AG10803 (cell line): Measurements from ENCODE around the gene PDIA5.

ENCODE experiments used
- DNase-seq: peaks from one replicate; pipeline ENCODE4 v3.0.0; 2010; ENCODE audit warnings: low read depth
- H3K4me3 ChIP-seq: 2 replicates; pipeline ENCODE4 v1.5.1; 2011; ENCODE audit warnings: mild to moderate bottlenecking, low read length, control low read depth
- CTCF ChIP-seq: conservative IDR thresholded peaks from 2 replicates; pipeline ENCODE4 v1.5.1; 2011; ENCODE audit warnings: mild to moderate bottlenecking, low read length, control low read depth, inconsistent platforms

The PDIA5 gene

GRCh38 chr3:123155471-123156011 lies 88.7 kb downstream of the PDIA5 start:
- no peak overlapping the region for H3K4me3 ChIP-seq
- no peak for DNase-seq
- no peak for TF ChIP-seq CTCF

DNA sequence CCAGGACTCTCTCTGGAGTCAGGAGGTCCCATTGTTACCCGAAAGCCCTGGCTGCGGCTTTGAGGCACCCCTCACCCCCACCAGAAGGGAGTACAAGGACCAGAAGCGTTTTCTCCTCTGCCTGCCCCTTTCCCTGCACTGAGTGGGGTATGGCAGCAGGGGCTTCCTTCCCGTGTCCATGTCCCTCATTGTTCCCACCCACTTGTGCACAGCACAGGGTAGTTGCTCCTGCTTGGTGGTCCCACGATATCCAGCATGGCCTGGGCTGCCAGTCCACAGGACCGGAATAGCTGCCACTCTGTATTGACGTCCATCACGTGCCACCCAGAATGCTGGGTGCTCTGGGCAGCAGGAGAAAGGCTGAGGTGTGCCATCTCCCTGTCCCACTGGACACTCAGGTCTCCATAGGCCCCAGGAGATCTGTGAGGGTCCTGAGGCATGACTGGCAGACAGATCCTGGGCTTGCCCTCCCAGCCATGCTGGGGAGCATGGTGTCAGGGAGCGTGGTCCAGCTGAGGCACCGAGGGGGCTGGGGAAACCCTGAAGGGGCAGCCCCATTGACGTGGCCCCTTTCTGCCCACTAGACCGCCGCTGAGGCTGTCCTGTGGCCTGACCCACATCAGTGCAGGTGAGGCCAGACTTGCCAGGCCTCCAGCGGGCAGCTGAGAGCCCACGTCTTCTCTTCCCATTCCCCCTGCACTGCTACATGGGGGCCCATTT lies 89.6 kb downstream of the PDIA5 start:
- DNase-seq: no peak
- TF ChIP-seq CTCF: no peak
- no peak overlapping the region for H3K4me3 ChIP-seq

DNA sequence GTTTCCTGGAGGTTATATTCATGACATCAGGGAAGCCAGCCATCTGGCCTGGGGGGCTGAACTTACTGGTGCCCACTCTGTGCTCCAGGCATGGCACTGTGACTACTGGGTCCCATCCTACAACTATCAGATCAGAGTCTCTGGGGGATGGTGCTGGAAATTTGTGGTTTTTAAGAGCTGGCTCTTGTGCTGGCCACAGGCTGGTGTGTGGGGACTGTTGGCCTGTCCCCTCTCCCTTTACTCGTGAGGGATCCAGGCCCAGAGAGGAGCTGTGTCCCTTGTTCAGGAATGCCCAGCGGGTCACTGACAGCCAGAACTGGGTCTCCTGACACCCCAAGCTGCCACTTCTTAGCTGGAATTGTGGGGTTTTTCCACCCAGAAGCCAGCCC lies 90.4 kb downstream of the PDIA5 start:
- no peak overlapping the region for H3K4me3 ChIP-seq
- DNase-seq: no peak
- TF ChIP-seq CTCF: no peak

DNA sequence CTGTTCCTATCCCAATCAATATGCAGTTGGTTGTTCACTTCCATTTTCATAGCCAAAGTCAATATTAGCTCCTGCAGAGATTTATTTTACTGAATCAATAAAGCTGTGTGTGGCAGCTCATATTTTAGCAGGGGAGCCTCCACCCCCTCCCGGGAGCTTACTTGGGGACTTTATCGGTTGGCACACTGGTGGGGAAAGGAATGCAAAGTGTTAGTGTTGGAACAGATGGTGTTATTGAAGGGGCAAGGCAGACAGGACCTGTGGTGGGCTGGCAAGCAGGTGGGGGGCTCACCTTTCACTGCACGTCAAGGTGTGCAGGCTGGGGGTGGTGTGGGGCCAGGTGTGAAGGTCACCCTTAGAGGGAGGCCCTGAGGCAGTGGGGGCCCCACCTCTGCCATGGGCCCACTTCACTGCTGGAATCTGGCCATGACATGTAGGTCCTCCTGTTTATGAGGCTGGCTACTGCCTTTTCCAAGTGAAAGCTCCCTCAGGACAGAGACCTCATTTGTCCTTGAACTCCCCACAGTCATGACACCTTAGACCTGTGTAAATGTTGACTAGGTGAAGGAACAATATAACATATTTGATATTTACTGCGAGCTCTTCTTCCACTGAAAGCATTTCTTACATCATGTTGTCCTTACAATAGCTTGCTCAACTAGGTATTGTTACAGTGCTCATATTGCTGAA lies 90.9 kb downstream of the PDIA5 start:
- DNase-seq: no peak
- no peak overlapping the region for H3K4me3 ChIP-seq
- TF ChIP-seq CTCF: no peak

DNA sequence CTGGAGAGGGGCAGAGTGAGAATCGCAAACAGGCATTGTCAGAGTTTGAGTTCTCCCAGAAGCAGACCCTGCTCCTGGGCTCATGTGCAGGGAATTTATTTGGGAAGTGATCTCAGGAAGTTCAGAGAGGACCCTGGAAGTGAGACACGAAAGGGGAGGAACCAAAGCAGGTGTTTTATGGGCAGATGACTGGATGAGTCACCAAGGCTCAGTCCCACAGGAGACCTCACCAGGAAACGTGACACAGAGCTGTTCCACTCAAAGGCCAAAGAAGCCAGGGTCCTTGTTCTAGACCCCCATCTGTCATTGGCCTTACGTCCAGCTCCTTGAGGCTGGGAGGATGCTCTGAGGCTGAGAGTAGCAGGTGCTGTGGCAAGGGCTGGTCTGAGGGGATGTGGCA lies 91.5 kb downstream of the PDIA5 start:
- TF ChIP-seq CTCF: no peak
- no peak for DNase-seq
- no peak overlapping the region for H3K4me3 ChIP-seq

- TF ChIP-seq CTCF: no peak
- no peak for DNase-seq
Observed at GRCh38 chr3:123158899-123159390, 92.1 kb downstream of the PDIA5 start.

More at GRCh38 chr3:123158899-123159390, 92.1 kb downstream of the PDIA5 start:
- no peak overlapping the region for H3K4me3 ChIP-seq
